Kidney (tissue), 14 donors: ENCODE data around the gene TRPM1. TPM values are rescaled to one million over a fixed set of nuclear protein-coding genes. Genes with fewer than 3 reads are reported as not detected.

Experiments used
- DNase-seq, 5 donors: peaks; one replicate each; pipeline ENCODE4 v3.0.0-alpha.2; 2013 to 2020
- FAIRE-seq: peaks from 2 replicates; lab custom pipeline; 2012; peaks lifted over from hg19 to GRCh38; lab: Jason Lieb, UNC
- H3K27ac ChIP-seq, 2 donors: one replicate each; pipeline ENCODE4 v1.7.0; 2013; ENCODE audit warnings: low read depth in 2 of 2, low read length in 2 of 2, inconsistent platforms in 1 of 2
- H3K27me3 ChIP-seq: one replicate; pipeline ENCODE4 v1.7.1; 2013; ENCODE audit warnings: low read length, inconsistent platforms; ENCODE audit not compliant: control insufficient read depth, insufficient read depth
- H3K36me3 ChIP-seq, 3 donors: one replicate each; pipeline versions ENCODE4 v1.7.0 to v1.7.1; 2013; ENCODE audit warnings: low read length in 3 of 3, control low read depth in 1 of 3, inconsistent platforms in 1 of 3; ENCODE audit not compliant: insufficient read depth in 3 of 3, control insufficient read depth in 2 of 3
- H3K4me1 ChIP-seq, 3 donors: one replicate each; pipeline versions ENCODE4 v1.7.0 to v1.7.1; 2013; ENCODE audit warnings: low read length in 3 of 3, inconsistent platforms in 1 of 3, low read depth in 1 of 3; ENCODE audit not compliant: control insufficient read depth in 2 of 3, insufficient read depth in 2 of 3
- H3K4me3 ChIP-seq, 3 donors: one replicate each; pipeline versions ENCODE4 v1.7.0 to v1.8.1; 2013; ENCODE audit warnings: low read length in 3 of 3, control low read depth in 1 of 3, inconsistent platforms in 1 of 3
- H3K9ac ChIP-seq, 3 donors: one replicate each; pipeline versions ENCODE4 v1.7.0 to v1.7.1; 2013; ENCODE audit warnings: low read length in 3 of 3, control low read depth in 1 of 3, inconsistent platforms in 1 of 3
- H3K9me3 ChIP-seq, 3 donors: one replicate each; pipeline versions ENCODE4 v1.7.0 to v1.7.1; 2013; ENCODE audit warnings: low read length in 3 of 3, control low read depth in 1 of 3, inconsistent platforms in 1 of 3; ENCODE audit not compliant: control insufficient read depth in 2 of 3, insufficient read depth in 1 of 3
- intact Hi-C: fragments of 100-400 bp; cut with DNase I; formaldehyde crosslinking; loops from one replicate; pipeline ENCODE4 v1.11.1; 2022
- polyA plus RNA-seq: library from polyadenylated mRNA; stranded (reverse); fragments of 350-450 nt; fragmentation: Illumina TruSeq; extraction: RNeasy Lipid Tissue Mini Kit (QIAGEN cat#74804); gene quantifications from one replicate; pipeline ENCODE4 v1.2.3, GENCODE V29; 2014; ENCODE audit warnings: low read depth, low replicate concordance; ENCODE audit not compliant: insufficient read depth
- total RNA-seq: library from RNA; stranded (reverse); fragmentation: NEBNext Ultra II Directional; extraction: Animal tissue kit (Norgen Biotek cat#: 25700); gene quantifications from one replicate; pipeline ENCODE4 v1.2.1, GENCODE V29; 2021
- TF ChIP-seq, protein P1 (sequence below): IDR thresholded peaks from 3 replicates; pipeline ENCODE4 v1.5.1; 2012; ENCODE audit warnings: mild to moderate bottlenecking, moderate library complexity, borderline replicate concordance; ENCODE audit not compliant: insufficient read depth; ENCODE audit errors: extremely low read depth
- donor health status: control.
- donor health status: control.
- donor health status: control.
- donor health status: control.
- donor health status: control.
- donor health status: DM: yes; HTN: yes; CAD: no.
- donor health status: Normal renal cell carcinoma (clear cell type).

Gene TRPM1
- total and polyA plus RNA-seq, 2 donors from 2014 or later = 1.3 TPM; not detected in 1

DNA sequence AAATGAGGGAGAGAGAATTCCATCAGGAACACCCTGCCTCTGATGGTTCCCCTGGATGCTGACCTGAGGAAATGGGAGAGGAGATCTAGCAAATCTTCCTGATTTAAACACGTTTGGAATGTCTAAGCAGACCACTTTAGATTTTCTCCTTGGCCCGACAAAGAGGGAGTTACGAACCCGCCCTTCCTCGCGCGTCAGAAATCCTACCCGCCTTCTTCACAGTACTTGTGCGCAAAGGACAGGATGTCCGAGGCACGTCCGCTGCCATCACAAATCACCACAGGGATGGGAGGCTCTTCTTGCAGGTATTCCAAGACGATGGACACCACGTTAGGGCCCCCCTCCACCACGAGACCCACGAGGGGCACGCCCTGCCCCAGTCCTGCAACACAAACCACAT, 38.6 kb downstream of the TRPM1 start:
- Histone ChIP-seq H3K9me3 (no peaks in the 10 kb centered on the region), H3K27ac (peak overlapping the region in 1 of 2 donors; percentile 1), H3K27me3 (no peaks in the 10 kb centered on the region), H3K4me3 (no peak overlapping the region), H3K9ac (peak overlapping the region in 1 of 3 donors; percentile 2), H3K36me3 (no peaks in the 10 kb centered on the region), H3K4me1 (peaks cover 3 to 23% (median 8%) of the 10 kb centered on the region in 3 donors)
- intact Hi-C loops = no loop called here
- TF ChIP-seq, protein P1, sequence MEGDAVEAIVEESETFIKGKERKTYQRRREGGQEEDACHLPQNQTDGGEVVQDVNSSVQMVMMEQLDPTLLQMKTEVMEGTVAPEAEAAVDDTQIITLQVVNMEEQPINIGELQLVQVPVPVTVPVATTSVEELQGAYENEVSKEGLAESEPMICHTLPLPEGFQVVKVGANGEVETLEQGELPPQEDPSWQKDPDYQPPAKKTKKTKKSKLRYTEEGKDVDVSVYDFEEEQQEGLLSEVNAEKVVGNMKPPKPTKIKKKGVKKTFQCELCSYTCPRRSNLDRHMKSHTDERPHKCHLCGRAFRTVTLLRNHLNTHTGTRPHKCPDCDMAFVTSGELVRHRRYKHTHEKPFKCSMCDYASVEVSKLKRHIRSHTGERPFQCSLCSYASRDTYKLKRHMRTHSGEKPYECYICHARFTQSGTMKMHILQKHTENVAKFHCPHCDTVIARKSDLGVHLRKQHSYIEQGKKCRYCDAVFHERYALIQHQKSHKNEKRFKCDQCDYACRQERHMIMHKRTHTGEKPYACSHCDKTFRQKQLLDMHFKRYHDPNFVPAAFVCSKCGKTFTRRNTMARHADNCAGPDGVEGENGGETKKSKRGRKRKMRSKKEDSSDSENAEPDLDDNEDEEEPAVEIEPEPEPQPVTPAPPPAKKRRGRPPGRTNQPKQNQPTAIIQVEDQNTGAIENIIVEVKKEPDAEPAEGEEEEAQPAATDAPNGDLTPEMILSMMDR = no peak
- FAIRE-seq (no peak), DNase-seq (peak in 2 of 5 donors; percentile 47 to 73)

DNA sequence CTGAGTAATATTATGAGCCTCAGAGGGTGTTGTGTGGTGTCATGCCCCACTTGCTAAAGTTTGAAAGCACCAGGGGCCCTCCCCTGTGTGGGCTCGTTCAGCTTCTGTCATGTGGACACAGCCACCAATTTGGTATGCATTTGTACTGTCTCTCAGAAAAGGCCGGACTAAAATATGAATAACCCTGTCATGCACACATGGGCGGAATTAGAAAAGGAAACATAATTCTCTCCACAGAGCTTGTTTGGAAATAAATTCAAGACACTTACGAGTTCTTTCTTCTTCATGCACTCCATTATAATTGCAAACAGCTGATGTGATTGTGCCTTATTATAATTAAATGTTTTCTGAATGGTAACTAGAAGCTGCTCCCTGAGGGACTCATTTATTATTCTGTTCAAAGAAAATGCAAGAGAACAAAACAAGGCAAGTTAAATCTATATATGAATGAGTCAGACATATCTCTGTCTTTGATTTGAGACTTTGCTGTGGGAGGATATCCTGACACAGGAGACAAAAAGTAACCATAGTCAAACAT, 39.1 kb downstream of the TRPM1 start:
- Histone ChIP-seq H3K27ac (peak overlapping the region in 1 of 2 donors; percentile 9), H3K4me3 (no peak overlapping the region), H3K27me3 (no peaks in the 10 kb centered on the region), H3K9ac (peak overlapping the region in 1 of 3 donors; percentile 2), H3K4me1 (peaks cover 3 to 23% (median 8%) of the 10 kb centered on the region in 3 donors), H3K9me3 (no peaks in the 10 kb centered on the region), H3K36me3 (no peaks in the 10 kb centered on the region)
- FAIRE-seq (no peak), DNase-seq (peak in 2 of 5 donors; percentile 29 to 58)
- TF ChIP-seq, protein P1 = no peak
- intact Hi-C loops = no loop called here

DNA sequence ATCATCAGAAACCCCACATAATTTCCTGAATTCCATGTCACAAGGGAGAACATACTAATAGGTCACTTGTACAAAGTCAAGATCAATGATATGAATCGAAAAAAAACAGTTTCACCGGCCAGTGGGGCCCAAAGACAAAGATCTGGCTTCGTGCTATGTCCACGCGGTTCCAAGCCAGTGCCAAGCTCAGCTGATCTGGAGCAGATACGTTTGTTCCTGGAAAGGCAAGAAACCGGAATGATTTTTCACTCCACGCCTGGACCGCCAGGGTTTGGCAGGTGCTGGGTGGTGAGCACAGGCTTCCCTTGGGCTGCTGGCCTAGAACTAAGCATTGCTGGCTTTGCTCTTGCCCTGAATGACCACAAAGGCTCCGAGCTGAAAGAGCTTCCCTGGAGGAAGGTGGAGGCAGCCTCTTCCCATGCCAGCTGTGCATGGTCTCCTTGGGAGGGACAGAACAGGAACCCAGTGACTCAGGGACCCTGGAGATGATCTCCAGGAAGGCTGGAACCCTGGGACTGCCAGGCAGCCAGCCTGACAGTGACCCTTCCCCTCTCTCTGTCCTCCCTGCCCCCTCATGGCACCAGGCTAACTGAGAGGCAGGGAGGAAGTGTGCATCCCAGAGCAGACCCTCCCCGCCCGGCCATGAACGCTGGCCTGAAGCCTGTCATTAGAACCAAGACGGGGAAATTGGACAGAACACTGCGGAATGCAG, 40.9 kb downstream of the TRPM1 start:
- no peak overlapping the region for H3K9ac ChIP-seq
- peaks cover 0 to 2% (median 0%) of the 10 kb centered on the region in 3 donors for H3K9me3 ChIP-seq
- intact Hi-C loops = no loop called here
- H3K36me3 ChIP-seq = no peaks in the 10 kb centered on the region
- TF ChIP-seq, protein P1 = no peak
- H3K4me1 ChIP-seq = peaks cover 3 to 20% (median 8%) of the 10 kb centered on the region in 3 donors
- DNase-seq (peak in 2 of 5 donors; percentile 43 to 51), FAIRE-seq (no peak)
- no peak overlapping the region for H3K4me3 ChIP-seq
- no peaks in the 10 kb centered on the region for H3K27me3 ChIP-seq
- H3K27ac ChIP-seq = peak overlapping the region; percentile 39 to 43
